GM23338 (cell line): Measurements from ENCODE around the gene ARHGEF9. TPM values are rescaled to one million over a fixed set of nuclear protein-coding genes. Genes with fewer than 3 reads are reported as not detected.

ENCODE experiments used
- ATAC-seq: fragments of 200-7000 bp; cut with Tn5 transposase; 3 replicates; pipeline ENCODE4 v1.9.1; 2020
- DNase-seq: peaks from one replicate; pipeline ENCODE4 v3.0.0-alpha.2; 2015; ENCODE audit warnings: low spot score
- H2AFZ ChIP-seq: fragments of 200-600 bp; sonication (generic); 2 replicates; pipeline ENCODE4 v1.8.0; 2016; ENCODE audit warnings: antibody characterized with exemption, mild to moderate bottlenecking, moderate library complexity
- H3F3A ChIP-seq: fragments of 200-600 bp; sonication (generic); replicated peaks from 2 replicates; pipeline ENCODE4 v1.8.0; 2017; ENCODE audit warnings: antibody characterized with exemption, mixed run types, low read depth
- H3K27ac ChIP-seq: fragments of 200-600 bp; sonication (generic); 2 replicates; pipeline ENCODE4 v1.6.1; 2016; ENCODE audit warnings: low read depth
- H3K27me3 ChIP-seq: fragments of 200-600 bp; sonication (generic); 2 replicates; pipeline ENCODE4 v1.8.0; 2016; ENCODE audit warnings: mild to moderate bottlenecking, mixed run types, moderate library complexity; ENCODE audit not compliant: insufficient read depth
- H3K36me3 ChIP-seq: fragments of 200-600 bp; sonication (generic); 2 replicates; pipeline ENCODE4 v1.8.0; 2016; ENCODE audit warnings: mild to moderate bottlenecking; ENCODE audit not compliant: insufficient read depth
- H3K4me1 ChIP-seq: fragments of 200-600 bp; sonication (generic); 2 replicates; pipeline ENCODE4 v1.8.0; 2016; ENCODE audit warnings: mild to moderate bottlenecking, moderate library complexity; ENCODE audit not compliant: insufficient read depth
- H3K4me2 ChIP-seq: fragments of 200-600 bp; sonication (generic); 2 replicates; pipeline ENCODE4 v1.7.1; 2017; ENCODE audit warnings: mixed run types
- H3K4me3 ChIP-seq: fragments of 200-600 bp; sonication (generic); 2 replicates; pipeline ENCODE4 v1.6.1; 2016; ENCODE audit warnings: mixed run types
- H3K79me2 ChIP-seq: fragments of 200-600 bp; sonication (generic); replicated peaks from 2 replicates; pipeline ENCODE4 v1.8.0; 2017; ENCODE audit warnings: mild to moderate bottlenecking; ENCODE audit not compliant: insufficient read depth
- H3K9me2 ChIP-seq: fragments of 200-600 bp; sonication (generic); 2 replicates; pipeline ENCODE4 v1.8.0; 2017; ENCODE audit not compliant: insufficient read depth
- H4K20me1 ChIP-seq: fragments of 200-600 bp; sonication (generic); replicated peaks from 2 replicates; pipeline ENCODE4 v1.8.0; 2017; ENCODE audit warnings: mild to moderate bottlenecking; ENCODE audit not compliant: insufficient read depth
- H3K27ac Mint-ChIP-seq: 2 replicates; pipeline ENCODE4 v1.8.0; 2020; ENCODE audit warnings: inconsistent platforms, mild to moderate bottlenecking, moderate library complexity, mixed read lengths
- H3K27me3 Mint-ChIP-seq: 3 replicates; pipeline ENCODE4 v1.8.0; 2022; ENCODE audit warnings: low read depth, mild to moderate bottlenecking, moderate library complexity, mixed read lengths, inconsistent platforms; ENCODE audit not compliant: insufficient read depth, poor library complexity
- H3K36me3 Mint-ChIP-seq: 3 replicates; pipeline ENCODE4 v1.8.0; 2021; ENCODE audit warnings: low read depth, mild to moderate bottlenecking, inconsistent platforms, moderate library complexity, mixed read lengths
- H3K4me1 Mint-ChIP-seq: 3 replicates; pipeline ENCODE4 v1.8.0; 2020; ENCODE audit warnings: mild to moderate bottlenecking, inconsistent platforms, mixed read lengths
- H3K4me3 Mint-ChIP-seq: 3 replicates; pipeline ENCODE4 v1.8.0; 2021; ENCODE audit warnings: moderate library complexity, mild to moderate bottlenecking, inconsistent platforms, mixed read lengths
- H3K9me3 Mint-ChIP-seq: 3 replicates; pipeline ENCODE4 v1.8.0; 2020; ENCODE audit warnings: moderate library complexity, mild to moderate bottlenecking, inconsistent platforms, mixed read lengths
- CREB1 ChIP-seq: fragments of 250-450 bp; sonication (Bioruptor Pico); IDR thresholded peaks from 2 replicates; pipeline ENCODE4 v1.5.0; 2020; ENCODE audit warnings: low read depth, mild to moderate bottlenecking, moderate library complexity
- CTCF ChIP-seq, 2 experiments: fragments of 200-600 bp in 1 of 2; sonication (generic) in 1 of 2; conservative IDR thresholded peaks; 2 replicates each; pipeline versions ENCODE4 v1.5.1 to v1.6.1; 2016 to 2017; ENCODE audit warnings: antibody characterized with exemption in 2 of 2, low read depth in 2 of 2, mild to moderate bottlenecking in 2 of 2, moderate library complexity in 1 of 2
- ETS1 ChIP-seq: IDR thresholded peaks from 2 replicates; pipeline ENCODE4 v1.6.1; 2016; ENCODE audit warnings: antibody characterized with exemption
- EZH2 ChIP-seq: fragments of 200-600 bp; sonication (generic); IDR thresholded peaks from one replicate; pipeline ENCODE4 v1.8.0; 2017; ENCODE audit warnings: antibody characterized with exemption, mild to moderate bottlenecking, low read depth; ENCODE audit not compliant: unreplicated experiment
- JUNB ChIP-seq: IDR thresholded peaks from one replicate; pipeline ENCODE4 v1.6.1; 2016; ENCODE audit warnings: antibody characterized with exemption; ENCODE audit not compliant: unreplicated experiment
- NANOG ChIP-seq: IDR thresholded peaks from 2 replicates; pipeline ENCODE4 v1.6.1; 2016; ENCODE audit warnings: antibody characterized with exemption, borderline replicate concordance
- POLR2AphosphoS5 ChIP-seq: IDR thresholded peaks from 2 replicates; pipeline ENCODE4 v1.6.1; 2016; ENCODE audit warnings: antibody characterized with exemption, low read depth
- REST ChIP-seq: IDR thresholded peaks from one replicate; pipeline ENCODE4 v1.6.1; 2018; ENCODE audit warnings: antibody characterized with exemption; ENCODE audit not compliant: unreplicated experiment
- STAT1 ChIP-seq: IDR thresholded peaks from one replicate; pipeline ENCODE4 v1.6.1; 2016; ENCODE audit warnings: antibody characterized with exemption; ENCODE audit not compliant: unreplicated experiment
- ZNF114 ChIP-seq: fragments of 250-450 bp; sonication (Bioruptor Pico); IDR thresholded peaks from 2 replicates; pipeline ENCODE4 v1.5.0; 2020; ENCODE audit warnings: mild to moderate bottlenecking, moderate library complexity
- ZNF331 ChIP-seq: fragments of 250-450 bp; sonication (Bioruptor Pico); IDR thresholded peaks from 2 replicates; pipeline ENCODE4 v1.5.0; 2020; ENCODE audit warnings: low read depth, mild to moderate bottlenecking, moderate library complexity
- polyA plus RNA-seq: library from polyadenylated mRNA; unstranded; fragments of >200 nt; fragmentation: Nextera tagmentation; extraction: Ambion mirVana; gene quantifications from 2 replicates; pipeline ENCODE4 v1.2.1, GENCODE V29; 2016
- total RNA-seq: library from RNA; depleted of rRNA; stranded (reverse); fragments of >200 nt; shearing (Covaris generic); gene quantifications from 2 replicates; pipeline ENCODE4 v1.2.3, GENCODE V29; 2014

The ARHGEF9 gene
- total and polyA plus RNA-seq, 2 experiments from 2014 or later, result 23.1 to 35.9 TPM

GRCh38 chrX:63664741-63665140 lies 120.3 kb downstream of the ARHGEF9 start:
- H3K36me3 ChIP-seq, result no peaks in the 10 kb centered on the region
- ATAC-seq (no peak), DNase-seq (no peak)
- Mint-ChIP-seq H3K36me3 (peaks cover 41% of the 10 kb centered on the region), H3K4me1 (no peaks in the 10 kb centered on the region), H3K9me3 (no peaks in the 10 kb centered on the region; the same call in 1 of the 3 replicates), H3K4me3 (no peak overlapping the region), H3K27me3 (peaks cover 3% of the 10 kb centered on the region), H3K27ac (no peak overlapping the region)
- no peak for TF ChIP-seq CTCF (conservative IDR thresholded peaks at IDR 0.05; ENCODE audit: low read depth in 2 of 2)
- TF ChIP-seq CREB1 (CRISPR knock-in tag), result no peak
- no peak for TF ChIP-seq JUNB
- TF ChIP-seq ETS1, result no peak
- TF ChIP-seq REST, result no peak
- no peak for TF ChIP-seq ZNF331 (CRISPR knock-in tag)
- TF ChIP-seq STAT1, result no peak
- H3K9me2 ChIP-seq, result no peaks in the 10 kb centered on the region
- H3F3A ChIP-seq, result no peaks in the 10 kb centered on the region
- no peak overlapping the region for H3K27ac ChIP-seq
- no peaks in the 10 kb centered on the region for H3K79me2 ChIP-seq
- no peak overlapping the region for H2AFZ ChIP-seq
- H4K20me1 ChIP-seq, result no peaks in the 10 kb centered on the region
- no peak overlapping the region for H3K4me2 ChIP-seq
- H3K4me1 ChIP-seq, result no peaks in the 10 kb centered on the region
- no peaks in the 10 kb centered on the region for H3K27me3 ChIP-seq
- H3K4me3 ChIP-seq, result no peak overlapping the region

- Histone ChIP-seq H3K4me1 (no peaks in the 10 kb centered on the region), H3F3A (no peaks in the 10 kb centered on the region), H3K4me3 (no peak overlapping the region), H4K20me1 (no peaks in the 10 kb centered on the region), H3K36me3 (no peaks in the 10 kb centered on the region), H3K27me3 (no peaks in the 10 kb centered on the region), H3K4me2 (no peak overlapping the region), H3K27ac (no peak overlapping the region), H3K9me2 (no peaks in the 10 kb centered on the region), H2AFZ (no peak overlapping the region), H3K79me2 (no peaks in the 10 kb centered on the region)
- peaks cover 3% of the 10 kb centered on the region for H3K27me3 Mint-ChIP-seq
- ATAC-seq (no peak), DNase-seq (no peak)
- no peaks in the 10 kb centered on the region; the same call in 1 of the 3 replicates for H3K9me3 Mint-ChIP-seq
- no peak overlapping the region for H3K27ac Mint-ChIP-seq
- H3K4me3 Mint-ChIP-seq, result no peak overlapping the region
- H3K4me1 Mint-ChIP-seq, result no peaks in the 10 kb centered on the region
- H3K36me3 Mint-ChIP-seq, result peaks cover 35% of the 10 kb centered on the region
- TF ChIP-seq EZH2 (no peak), POLR2AphosphoS5 (no peak), STAT1 (no peak), ETS1 (no peak), NANOG (no peak), CREB1 (CRISPR knock-in tag) (no peak), REST (no peak), ZNF331 (CRISPR knock-in tag) (no peak), ZNF114 (CRISPR knock-in tag) (no peak)
These were observed 120.9 kb downstream of the ARHGEF9 start for GRCh38 chrX:63664083-63664482.
